ENCODE data around the gene CEMP1.
A peak's percentile ranks its signal among the peaks of the same experiment; 100 is the strongest.

CEMP1 gene

GRCh38 chr16:2518823-2519710, 12.1 kb downstream of the CEMP1 start:
- Histone ChIP-seq H3K27ac (ENCODE audit: low read depth, low read length, severe bottlenecking) (peak overlapping the region; percentile 79), H3K36me3 (ENCODE audit: control insufficient read depth, insufficient read depth, low read length) (peaks cover 41% of the 10 kb centered on the region), H3K4me3 (ENCODE audit: extremely low read depth, insufficient read depth, low read length, poor library complexity, severe bottlenecking) (peak overlapping the region; percentile 16), H3K9me3 (ENCODE audit: control insufficient read depth, low read length) (no peaks in the 10 kb centered on the region), H3K4me1 (ENCODE audit: control insufficient read depth, insufficient read depth, low read length, poor library complexity, severe bottlenecking) (peaks cover 38% of the 10 kb centered on the region)
- 94% methylated on average over 36 to 39 of the region's 39 CpGs for WGBS, 2 experiments (ENCODE audit: insufficient coverage in 2 of 2)

GRCh38 chr16:2517954-2518605, 13.1 kb downstream of the CEMP1 start:
- peak overlapping the region; percentile 10 for H3K27ac ChIP-seq (ENCODE audit: low read depth, low read length, severe bottlenecking)
- H3K9me3 ChIP-seq (ENCODE audit: control insufficient read depth, low read length), result no peaks in the 10 kb centered on the region
- H3K4me1 ChIP-seq (ENCODE audit: control insufficient read depth, insufficient read depth, low read length, poor library complexity, severe bottlenecking), result peaks cover 38% of the 10 kb centered on the region
- H3K4me3 ChIP-seq (ENCODE audit: extremely low read depth, insufficient read depth, low read length, poor library complexity, severe bottlenecking), result no peak overlapping the region
- peaks cover 31% of the 10 kb centered on the region for H3K36me3 ChIP-seq (ENCODE audit: control insufficient read depth, insufficient read depth, low read length)
- 86 to 96% methylated on average over 6 to 12 of the region's 12 CpGs for WGBS, 2 experiments (ENCODE audit: insufficient coverage in 2 of 2)

- peaks cover 40% of the 10 kb centered on the region for H3K4me1 ChIP-seq (ENCODE audit: control insufficient read depth, insufficient read depth, low read length, poor library complexity, severe bottlenecking)
- no peaks in the 10 kb centered on the region for H3K9me3 ChIP-seq (ENCODE audit: control insufficient read depth, low read length)
- WGBS, 2 experiments (ENCODE audit: insufficient coverage in 2 of 2), result 90 to 95% methylated on average over 11 of the region's 11 CpGs
- peaks cover 21% of the 10 kb centered on the region for H3K36me3 ChIP-seq (ENCODE audit: control insufficient read depth, insufficient read depth, low read length)
- H3K4me3 ChIP-seq (ENCODE audit: extremely low read depth, insufficient read depth, low read length, poor library complexity, severe bottlenecking), result no peak overlapping the region
- H3K27ac ChIP-seq (ENCODE audit: low read depth, low read length, severe bottlenecking), result peak overlapping the region; percentile 10
Observed at GRCh38 chr16:2516391-2517240, 14.6 kb downstream of the CEMP1 start.

GRCh38 chr16:2515180-2515851, 15.9 kb downstream of the CEMP1 start:
- WGBS, 2 experiments (ENCODE audit: insufficient coverage in 2 of 2), result 72 to 75% methylated on average over 6 to 8 of the region's 14 CpGs
- peak overlapping the region; percentile 62 for H3K27ac ChIP-seq (ENCODE audit: low read depth, low read length, severe bottlenecking)
- no peaks in the 10 kb centered on the region for H3K9me3 ChIP-seq (ENCODE audit: control insufficient read depth, low read length)
- peaks cover 15% of the 10 kb centered on the region for H3K36me3 ChIP-seq (ENCODE audit: control insufficient read depth, insufficient read depth, low read length)
- peak overlapping the region; percentile 82 for H3K4me3 ChIP-seq (ENCODE audit: extremely low read depth, insufficient read depth, low read length, poor library complexity, severe bottlenecking)
- H3K4me1 ChIP-seq (ENCODE audit: control insufficient read depth, insufficient read depth, low read length, poor library complexity, severe bottlenecking), result peaks cover 39% of the 10 kb centered on the region

GRCh38 chr16:2514333-2515179, 16.7 kb downstream of the CEMP1 start:
- peaks cover 15% of the 10 kb centered on the region for H3K36me3 ChIP-seq (ENCODE audit: control insufficient read depth, insufficient read depth, low read length)
- no peaks in the 10 kb centered on the region for H3K9me3 ChIP-seq (ENCODE audit: control insufficient read depth, low read length)
- WGBS, 2 experiments (ENCODE audit: insufficient coverage in 2 of 2), result 3 to 4% methylated on average over 23 to 42 of the region's 63 CpGs
- H3K27ac ChIP-seq (ENCODE audit: low read depth, low read length, severe bottlenecking), result peak overlapping the region; percentile 97
- H3K4me1 ChIP-seq (ENCODE audit: control insufficient read depth, insufficient read depth, low read length, poor library complexity, severe bottlenecking), result peaks cover 39% of the 10 kb centered on the region
- H3K4me3 ChIP-seq (ENCODE audit: extremely low read depth, insufficient read depth, low read length, poor library complexity, severe bottlenecking), result peak overlapping the region; percentile 82

GRCh38 chr16:2513405-2514332, 17.5 kb downstream of the CEMP1 start, which contains the start of gene ATP6V0C:
Gene ATP6V0C (plus strand): TSS chr16:2513952. CDS start chr16:2514104, 152 bp downstream.
- WGBS, 2 experiments (ENCODE audit: insufficient coverage in 2 of 2), result 1 to 2% methylated on average over 78 to 92 of the region's 122 CpGs
- H3K36me3 ChIP-seq (ENCODE audit: control insufficient read depth, insufficient read depth, low read length), result peaks cover 9% of the 10 kb centered on the region
- no peaks in the 10 kb centered on the region for H3K9me3 ChIP-seq (ENCODE audit: control insufficient read depth, low read length)

GRCh38 chr16:2512735-2513404, 18.3 kb downstream of the CEMP1 start:
- Histone ChIP-seq H3K9me3 (ENCODE audit: control insufficient read depth, low read length) (no peaks in the 10 kb centered on the region), H3K27ac (ENCODE audit: low read depth, low read length, severe bottlenecking) (peak overlapping the region; percentile 97), H3K36me3 (ENCODE audit: control insufficient read depth, insufficient read depth, low read length) (peaks cover 3% of the 10 kb centered on the region), H3K4me1 (ENCODE audit: control insufficient read depth, insufficient read depth, low read length, poor library complexity, severe bottlenecking) (peaks cover 30% of the 10 kb centered on the region), H3K4me3 (ENCODE audit: extremely low read depth, insufficient read depth, low read length, poor library complexity, severe bottlenecking) (peak overlapping the region; percentile 82)
- WGBS, 2 experiments (ENCODE audit: insufficient coverage in 2 of 2), result 46 to 55% methylated on average over 11 to 15 of the region's 15 CpGs

More at GRCh38 chr16:2513405-2514332, 17.5 kb downstream of the CEMP1 start, which contains the start of gene ATP6V0C:
- Histone ChIP-seq H3K4me3 (ENCODE audit: extremely low read depth, insufficient read depth, low read length, poor library complexity, severe bottlenecking) (peak within 1 kb of the TSS; percentile 82), H3K27ac (ENCODE audit: low read depth, low read length, severe bottlenecking) (peak within 1 kb of the TSS; percentile 97), H3K4me1 (ENCODE audit: control insufficient read depth, insufficient read depth, low read length, poor library complexity, severe bottlenecking) (peaks cover 35% of the 10 kb centered on the region)

- no peak overlapping the region for H3K27ac ChIP-seq (ENCODE audit: low read depth, low read length, severe bottlenecking)
- peaks cover 27% of the 10 kb centered on the region for H3K4me1 ChIP-seq (ENCODE audit: control insufficient read depth, insufficient read depth, low read length, poor library complexity, severe bottlenecking)
- H3K4me3 ChIP-seq (ENCODE audit: extremely low read depth, insufficient read depth, low read length, poor library complexity, severe bottlenecking), result no peak overlapping the region
- WGBS, 2 experiments (ENCODE audit: insufficient coverage in 2 of 2), result 88 to 94% methylated on average over 12 to 17 of the region's 17 CpGs
- no peaks in the 10 kb centered on the region for H3K9me3 ChIP-seq (ENCODE audit: control insufficient read depth, low read length)
- peaks cover 3% of the 10 kb centered on the region for H3K36me3 ChIP-seq (ENCODE audit: control insufficient read depth, insufficient read depth, low read length)
Observed at GRCh38 chr16:2511996-2512734, 19.0 kb downstream of the CEMP1 start.

Measured in mesodermal cell (in vitro differentiated cells).